ENCODE data around the gene RNF144B. TPM values are rescaled to one million over a fixed set of nuclear protein-coding genes. Genes with fewer than 3 reads are reported as not detected.
A peak's percentile ranks its signal among the peaks of the same experiment; 100 is the strongest.

Gene RNF144B
- total RNA-seq, 1 experiment from 2014 or later = 26.2 TPM

DNA sequence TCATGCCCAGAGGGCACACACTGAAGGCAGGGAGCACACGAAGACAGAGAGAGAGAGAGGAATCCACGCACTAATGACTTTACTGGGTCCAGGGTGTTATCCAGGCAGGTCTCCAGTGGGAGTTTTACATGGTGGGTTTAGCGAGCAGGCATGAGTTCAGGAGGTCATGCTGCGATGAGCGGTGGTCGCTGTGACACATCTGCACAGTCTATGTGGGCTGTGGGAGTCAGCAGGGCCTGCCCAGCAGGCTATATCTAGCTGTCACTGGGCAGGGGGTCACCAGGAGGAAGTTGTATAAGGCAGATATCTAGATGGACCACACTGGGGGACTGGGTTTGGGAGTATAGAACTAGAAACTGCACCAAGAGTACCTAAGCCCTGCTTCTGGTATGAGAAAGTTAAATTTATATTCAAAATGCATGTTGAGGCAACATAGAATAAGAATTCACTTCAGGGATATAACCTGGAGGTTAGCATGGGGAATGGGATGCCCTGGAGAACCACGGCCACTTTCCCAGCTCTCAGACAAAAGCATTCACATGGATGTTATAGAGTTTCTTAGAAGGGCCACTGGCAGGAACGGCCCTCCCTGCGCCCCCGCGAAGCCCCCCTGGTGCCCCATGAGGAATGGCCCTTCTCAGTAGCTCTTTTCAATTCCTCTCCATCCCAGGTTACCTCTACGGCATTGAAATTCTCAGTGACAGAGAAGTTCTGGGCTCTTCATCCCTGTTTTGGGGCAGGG lies 113.9 kb downstream of the RNF144B start:
- Histone ChIP-seq H3K9me2 (ENCODE audit: insufficient read depth) (no peaks in the 10 kb centered on the region), H3F3A (ENCODE audit: insufficient read depth, low read depth) (no peaks in the 10 kb centered on the region), H3K36me3 (ENCODE audit: low read depth) (no peaks in the 10 kb centered on the region), H3K4me3 (no peak overlapping the region), H3K27me3 (ENCODE audit: insufficient read depth, low read depth) (no peaks in the 10 kb centered on the region), H3K27ac (no peak overlapping the region), H2AFZ (no peak overlapping the region), H4K20me1 (ENCODE audit: insufficient read depth) (no peaks in the 10 kb centered on the region), H3K79me2 (ENCODE audit: low read depth) (no peaks in the 10 kb centered on the region), H3K4me1 (replicated peaks; ENCODE audit: insufficient read depth) (peaks cover 12% of the 10 kb centered on the region; the same call in 1 of the 2 replicates), H3K9me3 (ENCODE audit: insufficient read depth, low read depth) (no peaks in the 10 kb centered on the region), H3K4me2 (no peak overlapping the region)
- POLR2A ChIA-PET (ENCODE audit: unreplicated experiment) = no interaction called here
- CTCF ChIA-PET = interaction anchor here (0.6 to 1.2 kb wide), 3 partner anchors 50 to 1364 kb away, joined by 3 to 11 read pairs (median 3); no protein-coding TSS in a partner anchor
- TF ChIP-seq, protein P1, sequence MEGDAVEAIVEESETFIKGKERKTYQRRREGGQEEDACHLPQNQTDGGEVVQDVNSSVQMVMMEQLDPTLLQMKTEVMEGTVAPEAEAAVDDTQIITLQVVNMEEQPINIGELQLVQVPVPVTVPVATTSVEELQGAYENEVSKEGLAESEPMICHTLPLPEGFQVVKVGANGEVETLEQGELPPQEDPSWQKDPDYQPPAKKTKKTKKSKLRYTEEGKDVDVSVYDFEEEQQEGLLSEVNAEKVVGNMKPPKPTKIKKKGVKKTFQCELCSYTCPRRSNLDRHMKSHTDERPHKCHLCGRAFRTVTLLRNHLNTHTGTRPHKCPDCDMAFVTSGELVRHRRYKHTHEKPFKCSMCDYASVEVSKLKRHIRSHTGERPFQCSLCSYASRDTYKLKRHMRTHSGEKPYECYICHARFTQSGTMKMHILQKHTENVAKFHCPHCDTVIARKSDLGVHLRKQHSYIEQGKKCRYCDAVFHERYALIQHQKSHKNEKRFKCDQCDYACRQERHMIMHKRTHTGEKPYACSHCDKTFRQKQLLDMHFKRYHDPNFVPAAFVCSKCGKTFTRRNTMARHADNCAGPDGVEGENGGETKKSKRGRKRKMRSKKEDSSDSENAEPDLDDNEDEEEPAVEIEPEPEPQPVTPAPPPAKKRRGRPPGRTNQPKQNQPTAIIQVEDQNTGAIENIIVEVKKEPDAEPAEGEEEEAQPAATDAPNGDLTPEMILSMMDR (conservative IDR thresholded peaks at IDR 0.05) = no peak
- TF ChIP-seq EZH2 (IDR thresholded peaks at IDR 0.05; ENCODE audit: low read depth) = no peak
- DNase-seq = no peak
- intact Hi-C loops (cut with micrococcal nuclease; ENCODE audit: unreplicated experiment) = loop anchor here (5.0 to 10.0 kb wide), 4 partner anchors 159 to 914 kb away; partner anchors contain the start of genes KDM1B and TPMT
- no TSS peak for BruUV-seq (replicated peaks)

DNA sequence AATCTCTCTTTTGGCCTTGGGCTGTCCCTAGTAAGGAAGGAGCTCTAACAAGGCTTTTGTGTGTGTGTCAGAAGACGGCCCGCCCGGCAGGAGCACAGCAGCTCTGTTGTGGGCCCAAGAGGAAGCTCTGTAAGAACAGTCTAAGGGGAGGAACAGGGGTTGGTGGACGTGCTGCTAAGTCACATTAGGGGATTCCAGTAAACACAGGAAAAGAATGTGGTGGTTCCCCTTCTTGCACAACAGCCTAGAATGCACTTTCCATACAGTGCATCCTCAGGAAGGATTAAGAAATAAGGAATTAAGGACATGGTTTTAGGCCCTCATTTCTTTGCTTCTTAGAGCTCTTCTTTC lies 114.5 kb downstream of the RNF144B start:
- H2AFZ ChIP-seq = no peak overlapping the region
- H3K4me1 ChIP-seq (replicated peaks; ENCODE audit: insufficient read depth) = peaks cover 12% of the 10 kb centered on the region; the same call in 1 of the 2 replicates
- CTCF ChIA-PET = interaction anchor here (0.6 to 1.2 kb wide), 4 partner anchors 49 to 1365 kb away, joined by 3 to 11 read pairs (median 3); no protein-coding TSS in a partner anchor
- DNase-seq = peak in 1 of 2 experiments; percentile 60
- H3K4me3 ChIP-seq = no peak overlapping the region
- H3K4me2 ChIP-seq = no peak overlapping the region
- no peaks in the 10 kb centered on the region for H3K9me3 ChIP-seq (ENCODE audit: insufficient read depth, low read depth)
- no TSS peak for BruUV-seq (replicated peaks)
- H3K27me3 ChIP-seq (ENCODE audit: insufficient read depth, low read depth) = no peaks in the 10 kb centered on the region
- H4K20me1 ChIP-seq (ENCODE audit: insufficient read depth) = no peaks in the 10 kb centered on the region
- POLR2A ChIA-PET (ENCODE audit: unreplicated experiment) = interaction anchor here (0.5 kb wide), 1 partner anchor 105 kb away, joined by 6 read pairs; no protein-coding TSS in a partner anchor
- H3K79me2 ChIP-seq (ENCODE audit: low read depth) = no peaks in the 10 kb centered on the region
- H3K36me3 ChIP-seq (ENCODE audit: low read depth) = no peaks in the 10 kb centered on the region
- no peak overlapping the region for H3K27ac ChIP-seq
- no peaks in the 10 kb centered on the region for H3F3A ChIP-seq (ENCODE audit: insufficient read depth, low read depth)
- TF ChIP-seq, protein P1 (conservative IDR thresholded peaks at IDR 0.05) = no peak
- TF ChIP-seq EZH2 (IDR thresholded peaks at IDR 0.05; ENCODE audit: low read depth) = no peak
- H3K9me2 ChIP-seq (ENCODE audit: insufficient read depth) = no peaks in the 10 kb centered on the region
- intact Hi-C loops (cut with micrococcal nuclease; ENCODE audit: unreplicated experiment) = loop anchor here (5.0 to 10.0 kb wide), 4 partner anchors 159 to 914 kb away; partner anchors contain the start of genes KDM1B and TPMT

DNA sequence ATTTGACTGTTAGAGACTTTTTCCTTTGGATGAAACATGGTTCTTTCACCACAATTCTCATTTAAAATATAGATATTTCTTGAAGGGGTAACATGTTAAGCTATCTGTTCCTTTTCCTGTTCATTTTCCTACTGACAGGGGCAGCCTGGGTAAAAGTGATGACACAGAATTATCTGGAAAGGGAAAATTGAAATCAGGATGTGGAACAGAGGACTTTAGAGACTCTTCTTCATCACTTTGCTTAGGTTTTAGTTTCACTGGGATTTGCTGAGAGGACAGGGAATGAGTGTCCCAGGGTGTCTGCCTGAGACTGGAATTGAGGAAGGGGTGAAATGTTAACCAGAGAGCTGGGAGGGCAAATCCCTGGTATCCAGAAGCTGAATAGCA lies 116.0 kb downstream of the RNF144B start:
- ChIA-PET CTCF (interaction anchor here (0.8 to 1.3 kb wide), 2 partner anchors 98 to 179 kb away, joined by 3 to 7 read pairs; no protein-coding TSS in a partner anchor), POLR2A (ENCODE audit: unreplicated experiment) (interaction anchor here (0.6 kb wide), 2 partner anchors 96 kb away, joined by 7 to 37 read pairs; no protein-coding TSS in a partner anchor)
- Histone ChIP-seq H3K4me2 (peak overlapping the region; percentile 75), H3K4me3 (no peak overlapping the region), H3K27me3 (ENCODE audit: insufficient read depth, low read depth) (no peaks in the 10 kb centered on the region), H3K4me1 (replicated peaks; ENCODE audit: insufficient read depth) (peaks cover 12% of the 10 kb centered on the region; the same call in 1 of the 2 replicates), H3K27ac (no peak overlapping the region), H3F3A (ENCODE audit: insufficient read depth, low read depth) (no peaks in the 10 kb centered on the region), H3K79me2 (ENCODE audit: low read depth) (no peaks in the 10 kb centered on the region), H4K20me1 (ENCODE audit: insufficient read depth) (no peaks in the 10 kb centered on the region), H3K9me2 (ENCODE audit: insufficient read depth) (no peaks in the 10 kb centered on the region), H2AFZ (peak overlapping the region; percentile 74), H3K9me3 (ENCODE audit: insufficient read depth, low read depth) (no peaks in the 10 kb centered on the region), H3K36me3 (ENCODE audit: low read depth) (no peaks in the 10 kb centered on the region)
- no peak for DNase-seq
- TF ChIP-seq, protein P1 (conservative IDR thresholded peaks at IDR 0.05) = no peak
- TF ChIP-seq EZH2 (IDR thresholded peaks at IDR 0.05; ENCODE audit: low read depth) = no peak
- no TSS peak for BruUV-seq (replicated peaks)
- intact Hi-C loops (cut with micrococcal nuclease; ENCODE audit: unreplicated experiment) = loop anchor here (5.0 to 10.0 kb wide), 4 partner anchors 161 to 916 kb away; partner anchors contain the start of genes KDM1B and TPMT

All from PC-9 (cell line).